GM12892 (cell line): ENCODE results near the gene HES3.

Experiments
- POLR2AphosphoS5 ChIP-seq: IDR thresholded peaks from 2 replicates; pipeline ENCODE4 v1.6.1; 2011; ENCODE audit warnings: low read depth, low read length, control low read depth
- TAF1 ChIP-seq: IDR thresholded peaks from 2 replicates; pipeline ENCODE4 v1.6.1; 2011; ENCODE audit warnings: low read depth, mild to moderate bottlenecking, control low read depth, low read length, borderline replicate concordance

DNA sequence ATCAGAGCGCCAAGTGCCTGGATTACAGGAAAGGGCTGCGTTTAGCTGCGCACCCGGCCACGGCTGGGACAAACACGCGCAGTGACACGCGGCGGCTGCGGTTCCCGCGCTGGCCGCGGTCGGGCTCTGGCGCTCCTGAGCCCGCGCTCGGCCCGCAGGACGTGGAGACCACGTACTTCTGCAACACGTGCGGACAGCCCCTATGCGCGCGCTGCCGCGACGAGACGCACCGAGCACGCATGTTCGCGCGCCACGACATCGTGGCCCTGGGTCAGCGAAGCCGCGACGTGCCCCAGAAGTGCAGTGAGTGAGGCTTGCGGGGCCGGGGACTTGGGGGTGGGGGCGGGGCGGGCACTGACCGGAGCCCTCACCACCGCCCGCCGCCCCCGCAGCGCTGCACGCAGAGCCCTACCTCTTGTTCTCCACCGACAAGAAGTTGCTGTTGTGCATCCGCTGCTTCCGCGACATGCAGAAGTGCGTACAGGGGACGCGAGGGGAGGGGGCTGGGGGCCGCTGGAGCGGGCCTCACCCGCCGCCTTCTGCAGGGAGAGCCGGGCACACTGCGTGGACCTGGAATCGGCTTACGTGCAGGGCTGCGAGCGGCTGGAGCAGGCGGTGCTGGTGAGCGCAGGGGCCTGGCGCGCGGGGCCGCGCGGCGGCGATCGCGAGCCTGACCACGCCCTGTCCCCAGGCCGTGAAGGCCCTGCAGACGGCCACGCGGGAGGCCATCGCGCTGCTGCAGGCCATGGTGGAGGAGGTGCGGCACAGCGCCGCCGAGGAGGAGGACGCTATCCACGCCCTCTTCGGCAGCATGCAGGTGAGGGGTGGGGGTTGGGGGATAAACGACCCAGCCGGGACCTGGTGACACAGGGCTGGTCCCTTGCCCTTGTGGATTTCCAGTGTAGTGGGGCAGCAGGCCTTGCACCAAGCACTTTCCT, 35.0 kb upstream of the HES3 start:
- no peak for TF ChIP-seq TAF1
- no peak for TF ChIP-seq POLR2AphosphoS5
